B cell (primary cell): ENCODE results near the gene ZDHHC11.
"Not testable (repeated sequence)": the region's sequence is repeated elsewhere in the genome, so short reads cannot be mapped to it uniquely, and the experiment has no call there.

Experiments
- CTCF ChIP-seq: fragments of 200-600 bp; IDR thresholded peaks from one replicate; pipeline ENCODE4 v1.8.0; 2022; ENCODE audit warnings: antibody characterized with exemption, mild to moderate bottlenecking
- EZH2 ChIP-seq: IDR thresholded peaks from 2 replicates; pipeline ENCODE4 v1.6.1; 2012; ENCODE audit warnings: borderline replicate concordance, low read depth, mild to moderate bottlenecking, moderate library complexity, low read length; ENCODE audit not compliant: insufficient read depth, poor library complexity, severe bottlenecking

- TF ChIP-seq CTCF, EZH2: not testable (repeated sequence)
Measured at GRCh38 chr5:847736-848135, 3.0 kb downstream of the ZDHHC11 start.
